ENCODE data around the gene TAMALIN.

DNA sequence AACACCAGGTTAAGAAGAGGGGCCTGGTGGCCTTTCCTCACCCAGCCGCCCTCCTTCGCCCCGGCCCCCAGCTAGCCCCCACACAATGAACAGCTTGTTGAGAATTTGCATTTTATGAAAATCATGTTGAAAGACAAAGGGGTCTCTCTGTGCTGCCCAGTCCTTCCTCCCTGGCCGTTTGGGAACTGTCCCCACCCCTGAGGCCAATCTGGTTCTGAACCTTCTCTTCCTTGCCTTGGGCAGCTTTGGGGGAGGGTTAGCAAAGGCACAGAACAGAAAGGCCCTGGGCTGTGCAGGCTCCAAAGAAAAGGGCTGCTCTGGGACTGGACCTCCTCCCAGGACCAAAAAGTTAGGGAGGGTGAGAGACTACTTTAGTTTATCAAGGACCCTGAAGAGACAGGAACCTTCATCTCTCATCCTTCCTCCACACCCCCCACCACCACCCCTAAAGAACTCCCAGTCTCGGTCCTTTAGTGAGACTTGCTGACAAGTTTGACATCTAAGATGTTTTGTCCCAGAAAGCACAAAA is 1.3 kb downstream of the TAMALIN start:
- TF ChIP-seq, protein P1, sequence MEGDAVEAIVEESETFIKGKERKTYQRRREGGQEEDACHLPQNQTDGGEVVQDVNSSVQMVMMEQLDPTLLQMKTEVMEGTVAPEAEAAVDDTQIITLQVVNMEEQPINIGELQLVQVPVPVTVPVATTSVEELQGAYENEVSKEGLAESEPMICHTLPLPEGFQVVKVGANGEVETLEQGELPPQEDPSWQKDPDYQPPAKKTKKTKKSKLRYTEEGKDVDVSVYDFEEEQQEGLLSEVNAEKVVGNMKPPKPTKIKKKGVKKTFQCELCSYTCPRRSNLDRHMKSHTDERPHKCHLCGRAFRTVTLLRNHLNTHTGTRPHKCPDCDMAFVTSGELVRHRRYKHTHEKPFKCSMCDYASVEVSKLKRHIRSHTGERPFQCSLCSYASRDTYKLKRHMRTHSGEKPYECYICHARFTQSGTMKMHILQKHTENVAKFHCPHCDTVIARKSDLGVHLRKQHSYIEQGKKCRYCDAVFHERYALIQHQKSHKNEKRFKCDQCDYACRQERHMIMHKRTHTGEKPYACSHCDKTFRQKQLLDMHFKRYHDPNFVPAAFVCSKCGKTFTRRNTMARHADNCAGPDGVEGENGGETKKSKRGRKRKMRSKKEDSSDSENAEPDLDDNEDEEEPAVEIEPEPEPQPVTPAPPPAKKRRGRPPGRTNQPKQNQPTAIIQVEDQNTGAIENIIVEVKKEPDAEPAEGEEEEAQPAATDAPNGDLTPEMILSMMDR (conservative IDR thresholded peaks at IDR 0.05; ENCODE audit: low read depth, low read length), result no peak
- TF ChIP-seq MAFK (IDR thresholded peaks at IDR 0.05; ENCODE audit: low read depth, low read length) (no peak), POLR2A (IDR thresholded peaks at IDR 0.05; ENCODE audit: low read depth, low read length) (no peak), MAZ (IDR thresholded peaks at IDR 0.05; ENCODE audit: borderline replicate concordance, low read depth, low read length) (no peak), CEBPB (IDR thresholded peaks at IDR 0.05; ENCODE audit: low read depth, low read length) (no peak)
- TF ChIP-seq, protein P2, sequence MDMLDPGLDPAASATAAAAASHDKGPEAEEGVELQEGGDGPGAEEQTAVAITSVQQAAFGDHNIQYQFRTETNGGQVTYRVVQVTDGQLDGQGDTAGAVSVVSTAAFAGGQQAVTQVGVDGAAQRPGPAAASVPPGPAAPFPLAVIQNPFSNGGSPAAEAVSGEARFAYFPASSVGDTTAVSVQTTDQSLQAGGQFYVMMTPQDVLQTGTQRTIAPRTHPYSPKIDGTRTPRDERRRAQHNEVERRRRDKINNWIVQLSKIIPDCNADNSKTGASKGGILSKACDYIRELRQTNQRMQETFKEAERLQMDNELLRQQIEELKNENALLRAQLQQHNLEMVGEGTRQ (IDR thresholded peaks at IDR 0.05; ENCODE audit: low read depth, low read length), result no peak
